Activated CD8-positive, alpha-beta memory T cell treated with anti-CD3 and anti-CD28 coated beads, Interleukin-2, amount 50 U/mL, for 1 hour (primary cell): ENCODE results near the gene EXOSC10.
"Not testable (repeated sequence)": the region's sequence is repeated elsewhere in the genome, so short reads cannot be mapped to it uniquely, and the experiment has no call there.

Experiments
- DNase-seq: peaks from one replicate; pipeline ENCODE4 v3.0.0-alpha.2; 2020; ENCODE audit errors: extremely low read depth

Gene EXOSC10

DNA sequence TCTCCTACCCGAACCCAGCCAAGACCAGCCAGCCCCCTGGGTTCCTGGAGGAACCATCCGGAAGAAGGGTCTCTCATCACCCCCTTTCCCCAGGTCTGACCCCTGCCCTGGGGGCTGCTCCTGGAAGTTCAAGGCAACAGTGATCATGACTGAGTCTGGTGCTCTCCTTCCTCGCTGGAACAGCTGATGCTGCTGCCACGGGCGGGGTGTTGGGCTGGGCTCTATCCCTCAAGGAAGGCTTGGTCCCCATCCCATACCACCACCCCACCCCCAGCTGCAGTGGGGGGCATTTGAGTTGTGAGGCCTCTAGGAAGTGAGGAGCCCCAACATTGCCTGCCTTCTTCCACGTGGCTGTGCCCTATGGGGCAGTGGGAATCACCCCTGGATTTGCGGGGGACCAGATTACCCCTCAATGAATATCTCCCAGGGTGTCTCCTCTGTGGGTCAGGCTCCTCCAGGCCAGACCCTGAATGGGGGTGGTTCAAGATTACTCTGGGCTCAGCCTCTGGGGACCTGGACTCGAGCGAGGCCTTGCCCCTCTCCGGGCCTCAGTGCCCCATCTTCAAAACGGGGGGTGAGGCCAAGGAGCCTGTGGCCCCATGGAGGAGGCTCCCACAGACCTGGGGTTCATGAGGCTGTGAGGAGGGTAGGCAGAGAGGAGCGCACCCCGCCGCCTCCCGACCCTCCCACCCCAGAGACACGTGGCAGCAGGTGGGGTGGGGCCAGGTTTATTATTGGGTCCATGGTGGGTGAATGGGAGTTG lies 55.4 kb downstream of the EXOSC10 start:
- DNase-seq, result no peak

GRCh38 chr1:11042995-11043874 lies 56.4 kb downstream of the EXOSC10 start:
- no peak for DNase-seq

DNA sequence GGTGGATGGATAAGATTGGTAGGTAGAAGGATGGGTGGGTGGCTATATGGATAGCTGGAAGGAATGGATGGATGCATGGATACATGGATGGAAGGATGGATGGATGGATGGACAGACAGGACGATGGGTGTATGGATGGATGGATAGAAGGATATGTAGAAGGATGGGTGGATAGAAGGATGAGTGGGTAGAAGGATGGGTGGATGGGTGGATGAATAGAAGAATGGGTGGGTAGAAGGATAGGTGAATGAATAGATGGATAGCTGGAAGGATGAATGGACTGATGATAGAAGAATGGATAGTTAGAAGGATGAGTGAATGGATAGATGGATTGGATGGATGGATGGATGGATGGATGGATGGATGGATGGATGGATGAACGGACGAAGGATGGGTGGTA lies 57.6 kb downstream of the EXOSC10 start:
- DNase-seq, result no peak

DNA sequence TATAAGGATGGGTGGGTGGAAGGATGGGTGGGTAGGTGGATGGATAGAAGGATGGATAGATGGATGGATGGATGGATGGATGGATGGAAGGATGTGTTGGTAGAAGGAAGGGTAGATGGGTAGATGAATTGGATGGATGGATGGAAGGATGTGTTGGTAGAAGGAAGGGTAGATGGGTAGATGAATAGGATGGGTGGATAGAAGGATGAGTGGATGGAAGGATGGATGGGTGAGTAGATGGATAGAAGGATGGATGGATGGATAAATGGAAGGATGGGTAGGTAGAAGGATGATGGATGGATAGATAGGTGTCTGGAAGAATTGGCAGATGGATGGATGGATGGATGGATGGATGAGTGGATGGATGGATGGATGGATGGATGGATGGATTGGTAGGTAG lies 58.6 kb downstream of the EXOSC10 start:
- DNase-seq, result no peak

DNA sequence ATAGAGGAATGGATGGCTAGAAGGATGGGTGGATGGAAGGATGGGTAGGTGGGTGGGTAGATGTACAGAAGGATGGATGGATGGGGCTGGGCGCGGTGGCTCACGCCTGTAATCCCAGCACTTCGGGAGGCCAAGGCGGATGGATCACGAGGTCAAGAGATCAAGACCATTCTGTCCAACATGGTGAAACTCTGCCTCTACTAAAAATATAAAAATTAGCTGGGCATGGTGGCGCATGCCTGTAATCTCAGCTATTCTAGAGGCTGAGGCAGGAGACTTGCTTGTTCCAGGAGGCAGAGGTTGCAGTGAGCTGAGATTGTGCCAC lies 59.6 kb downstream of the EXOSC10 start:
- not testable (repeated sequence) for DNase-seq

GRCh38 chr1:11039351-11040104 lies 60.1 kb downstream of the EXOSC10 start:
- no peak for DNase-seq

GRCh38 chr1:11037740-11038182 lies 61.9 kb downstream of the EXOSC10 start:
- DNase-seq, result peak; percentile 66

DNA sequence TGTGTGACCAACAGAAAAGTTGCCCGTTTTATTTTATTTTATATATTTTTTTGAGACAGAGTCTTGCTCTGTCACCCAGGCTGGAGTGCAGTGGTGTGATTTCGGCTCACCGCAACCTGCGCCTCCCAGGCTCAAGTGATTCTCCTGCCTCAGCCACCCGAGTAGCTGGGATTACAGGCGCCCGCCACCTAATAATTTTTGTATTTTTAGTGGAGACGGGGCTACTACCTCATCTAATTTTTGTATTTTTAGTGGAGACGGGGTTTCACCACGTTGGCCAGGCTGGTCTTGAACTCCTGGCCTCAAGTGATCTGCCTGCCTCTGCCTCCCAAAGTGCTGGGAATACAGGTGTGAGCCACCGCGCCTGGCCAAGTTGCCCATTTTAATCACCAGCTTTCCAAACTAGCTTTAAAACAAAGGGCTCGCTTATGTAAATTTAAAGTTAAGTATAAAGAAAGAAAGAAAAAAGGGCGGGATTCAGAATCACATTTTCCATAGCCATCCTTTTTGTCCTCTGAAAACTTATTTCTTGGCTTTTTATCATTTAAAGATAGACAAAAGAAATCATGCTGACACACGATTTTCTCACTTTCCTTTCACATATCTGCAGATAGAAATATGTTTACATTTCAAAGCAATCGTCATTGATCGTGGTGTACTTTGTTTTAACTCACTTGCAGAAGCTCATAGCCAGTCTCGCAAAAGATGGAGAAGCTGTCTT lies 62.5 kb downstream of the EXOSC10 start:
- DNase-seq, result not testable (repeated sequence)

- no peak for DNase-seq
These were observed 67.9 kb downstream of the EXOSC10 start for GRCh38 chr1:11031624-11032262.

DNA sequence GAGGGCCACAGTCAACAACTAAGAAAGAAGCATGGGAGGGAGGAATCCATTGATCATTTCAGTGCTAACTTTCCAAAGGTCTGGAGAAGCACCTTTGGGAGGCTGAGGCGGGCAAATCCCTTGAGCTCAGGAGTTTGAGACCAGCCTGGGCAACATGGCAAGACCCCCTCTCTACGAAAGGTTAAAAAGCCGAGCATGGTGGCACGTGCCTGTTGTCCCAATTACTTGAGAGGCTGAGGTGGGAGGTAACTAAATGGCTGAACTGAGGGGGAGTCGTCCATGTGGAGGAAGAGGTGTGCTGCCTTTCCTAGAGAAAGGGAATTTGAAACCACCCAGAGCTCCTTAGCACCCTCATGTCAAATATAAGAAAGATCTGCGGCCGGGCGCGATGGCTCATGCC lies 68.8 kb downstream of the EXOSC10 start:
- DNase-seq, result no peak

GRCh38 chr1:11028018-11028417 lies 71.7 kb downstream of the EXOSC10 start:
- DNase-seq, result no peak

DNA sequence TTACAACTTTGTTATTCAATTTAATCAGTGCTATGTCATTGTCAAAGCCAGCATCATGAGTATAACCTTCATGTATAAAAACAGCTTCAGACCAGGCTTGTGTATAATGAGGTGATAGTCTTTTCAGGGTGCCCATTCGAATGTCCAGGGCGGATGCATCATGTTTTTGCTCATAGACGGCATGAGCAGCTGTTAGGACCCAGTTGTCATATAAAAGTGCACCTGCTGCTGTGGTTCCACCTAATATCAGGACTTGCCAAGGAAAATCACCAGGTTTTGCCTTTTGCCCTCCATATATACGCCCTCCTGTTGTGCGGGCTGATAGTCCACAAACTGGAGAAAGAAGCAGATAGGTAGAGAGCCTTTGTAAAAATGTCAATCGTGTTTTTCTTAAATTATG lies 72.4 kb downstream of the EXOSC10 start:
- no peak for DNase-seq

DNA sequence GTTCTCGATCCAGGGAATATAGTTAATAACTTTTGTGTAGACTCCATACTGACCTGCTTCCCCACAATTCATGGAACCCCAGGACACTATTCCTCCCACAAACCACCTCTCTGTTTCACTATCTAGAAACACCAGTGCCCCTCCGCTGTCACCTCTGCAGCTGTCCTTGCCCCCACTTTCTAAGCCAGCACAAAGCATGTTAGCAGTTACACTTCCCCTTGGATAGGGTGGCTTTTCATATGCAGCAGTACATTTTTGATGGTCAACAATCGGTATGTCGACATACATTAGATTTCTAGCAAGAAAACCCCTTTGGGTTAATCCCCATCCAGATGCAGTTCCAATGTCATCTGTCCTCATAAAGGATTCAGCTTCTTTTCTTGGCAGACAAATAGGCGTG lies 72.8 kb downstream of the EXOSC10 start:
- DNase-seq, result no peak

- no peak for DNase-seq
These were observed 73.6 kb downstream of the EXOSC10 start for GRCh38 chr1:11026052-11026451.

DNA sequence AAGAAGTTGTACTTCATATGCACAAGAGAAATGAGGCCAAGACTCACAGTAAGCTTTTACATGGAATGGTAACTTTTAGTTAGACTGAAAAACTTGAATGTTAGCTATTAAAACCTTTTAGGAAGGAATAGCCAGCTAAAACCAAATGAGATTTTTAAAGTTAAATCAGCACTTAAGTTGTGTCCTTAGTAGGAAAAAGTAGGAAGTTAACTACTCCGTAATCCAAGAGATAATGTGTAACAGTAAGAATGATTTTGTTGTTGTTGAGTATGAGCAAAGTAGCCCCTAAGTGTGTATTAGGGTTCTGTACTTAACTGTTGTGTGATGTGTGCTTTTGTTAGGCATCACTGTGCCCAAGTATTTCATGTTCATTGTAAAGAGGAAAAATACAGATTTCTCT lies 74.1 kb downstream of the EXOSC10 start:
- DNase-seq, result no peak

DNA sequence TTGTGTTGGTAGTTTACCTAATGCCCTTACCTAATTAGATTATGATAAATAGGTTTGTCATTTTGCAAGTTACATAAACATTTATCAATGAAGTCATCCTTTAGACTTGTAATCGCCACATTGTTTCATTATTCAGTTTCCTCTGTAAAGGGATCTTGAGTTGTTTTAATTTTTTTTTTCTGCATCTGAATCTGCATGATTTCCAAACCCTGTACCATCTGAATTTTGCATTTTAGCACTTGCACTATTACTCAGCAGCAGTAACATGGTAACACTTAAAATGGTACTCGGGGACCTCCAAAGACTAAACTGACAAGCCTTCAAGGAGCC lies 74.8 kb downstream of the EXOSC10 start:
- no peak for DNase-seq

DNA sequence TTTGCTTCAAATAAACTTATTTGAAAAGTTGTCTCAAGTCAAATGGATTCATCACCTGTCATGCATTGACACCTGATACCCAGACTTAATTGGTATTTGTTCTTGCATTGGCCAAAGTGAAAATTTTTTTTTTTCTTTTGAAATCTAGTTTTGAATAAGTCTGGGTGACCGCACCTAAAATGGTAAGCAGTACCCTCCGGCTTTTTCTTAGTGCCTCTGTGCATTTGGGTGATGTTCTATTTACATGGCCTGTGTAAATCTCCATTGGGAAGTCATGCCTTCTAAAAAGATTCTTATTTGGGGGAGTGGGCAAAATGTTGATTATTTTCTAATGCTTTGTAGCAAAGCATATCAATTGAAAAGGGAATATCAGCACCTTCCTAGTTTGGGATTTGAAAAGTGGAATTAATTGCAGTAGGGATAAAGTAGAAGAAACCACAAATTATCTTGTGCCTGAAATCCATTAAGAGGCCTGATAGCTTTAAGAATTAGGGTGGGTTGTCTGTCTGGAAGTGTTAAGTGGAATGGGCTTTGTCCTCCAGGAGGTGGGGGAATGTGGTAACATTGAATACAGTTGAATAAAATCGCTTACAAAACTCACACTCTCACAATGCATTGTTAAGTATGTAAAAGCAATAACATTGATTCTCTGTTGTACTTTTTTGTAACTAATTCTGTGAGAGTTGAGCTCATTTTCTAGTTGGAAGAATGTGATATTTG lies 75.4 kb downstream of the EXOSC10 start:
- DNase-seq, result no peak

GRCh38 chr1:11023201-11023600 lies 76.5 kb downstream of the EXOSC10 start:
- DNase-seq, result no peak

- DNase-seq, result no peak
These were observed 79.7 kb downstream of the EXOSC10 start for GRCh38 chr1:11019971-11020370.

- DNase-seq, result not testable (repeated sequence)
These were observed 80.3 kb downstream of the EXOSC10 start for GRCh38 chr1:11019358-11019757.
